GM18868 (cell line): ENCODE data around the gene POLA2.
A peak's percentile ranks its signal among the peaks of the same experiment; 100 is the strongest.
"Not testable (repeated sequence)": the region's sequence is repeated elsewhere in the genome, so short reads cannot be mapped to it uniquely, and the experiment has no call there.

Source experiments
- ATAC-seq: cut with Tn5 transposase; IDR thresholded peaks from one replicate; pipeline ENCODE4 v1.9.1; 2021; ENCODE audit warnings: mild to moderate bottlenecking, moderate library complexity; ENCODE audit not compliant: unreplicated experiment

Gene POLA2, protein sequence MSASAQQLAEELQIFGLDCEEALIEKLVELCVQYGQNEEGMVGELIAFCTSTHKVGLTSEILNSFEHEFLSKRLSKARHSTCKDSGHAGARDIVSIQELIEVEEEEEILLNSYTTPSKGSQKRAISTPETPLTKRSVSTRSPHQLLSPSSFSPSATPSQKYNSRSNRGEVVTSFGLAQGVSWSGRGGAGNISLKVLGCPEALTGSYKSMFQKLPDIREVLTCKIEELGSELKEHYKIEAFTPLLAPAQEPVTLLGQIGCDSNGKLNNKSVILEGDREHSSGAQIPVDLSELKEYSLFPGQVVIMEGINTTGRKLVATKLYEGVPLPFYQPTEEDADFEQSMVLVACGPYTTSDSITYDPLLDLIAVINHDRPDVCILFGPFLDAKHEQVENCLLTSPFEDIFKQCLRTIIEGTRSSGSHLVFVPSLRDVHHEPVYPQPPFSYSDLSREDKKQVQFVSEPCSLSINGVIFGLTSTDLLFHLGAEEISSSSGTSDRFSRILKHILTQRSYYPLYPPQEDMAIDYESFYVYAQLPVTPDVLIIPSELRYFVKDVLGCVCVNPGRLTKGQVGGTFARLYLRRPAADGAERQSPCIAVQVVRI

DNA sequence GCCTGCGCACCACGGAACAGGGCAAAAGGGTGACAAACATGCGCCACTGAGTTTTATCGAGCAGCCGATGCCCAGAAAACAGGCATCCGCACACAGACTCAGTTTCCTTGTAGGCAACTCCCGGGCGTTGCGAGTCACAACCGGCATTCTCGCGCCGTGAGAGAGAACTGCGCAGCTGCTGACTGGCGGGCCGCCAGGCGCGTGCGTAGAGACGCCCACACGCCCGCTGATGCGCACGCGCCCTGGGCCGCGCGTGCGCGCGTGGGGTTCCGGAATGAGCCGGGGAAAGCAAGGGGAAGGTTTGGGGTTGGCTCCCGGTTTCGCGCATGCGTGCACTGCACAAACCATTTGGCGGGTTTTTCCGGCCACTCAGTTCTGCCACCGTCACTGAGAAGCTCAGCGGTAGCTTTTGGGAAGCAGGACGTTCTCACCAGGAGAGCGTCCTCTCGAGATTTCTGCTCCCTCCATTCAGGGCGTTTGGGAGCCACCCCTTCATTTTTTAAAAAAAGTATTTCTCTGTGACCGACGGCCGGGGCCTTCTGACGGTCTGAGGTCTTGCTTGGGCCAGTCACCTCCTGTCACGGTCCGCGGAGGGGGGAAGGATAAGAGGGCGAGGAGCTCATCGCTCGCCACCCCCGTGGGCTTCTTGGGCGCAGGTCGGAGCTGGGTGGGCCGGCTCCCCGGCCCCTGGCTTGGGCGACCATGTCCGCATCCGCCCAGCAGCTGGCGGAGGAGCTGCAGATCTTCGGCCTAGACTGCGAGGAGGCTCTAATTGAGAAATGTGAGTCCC lies at the start of gene POLA2:
TSS of gene POLA2 (plus strand) at position 372 of the 790 bp plus-strand sequence. CDS start at position 703, 331 bp downstream.
- peak; percentile 84 for ATAC-seq

DNA sequence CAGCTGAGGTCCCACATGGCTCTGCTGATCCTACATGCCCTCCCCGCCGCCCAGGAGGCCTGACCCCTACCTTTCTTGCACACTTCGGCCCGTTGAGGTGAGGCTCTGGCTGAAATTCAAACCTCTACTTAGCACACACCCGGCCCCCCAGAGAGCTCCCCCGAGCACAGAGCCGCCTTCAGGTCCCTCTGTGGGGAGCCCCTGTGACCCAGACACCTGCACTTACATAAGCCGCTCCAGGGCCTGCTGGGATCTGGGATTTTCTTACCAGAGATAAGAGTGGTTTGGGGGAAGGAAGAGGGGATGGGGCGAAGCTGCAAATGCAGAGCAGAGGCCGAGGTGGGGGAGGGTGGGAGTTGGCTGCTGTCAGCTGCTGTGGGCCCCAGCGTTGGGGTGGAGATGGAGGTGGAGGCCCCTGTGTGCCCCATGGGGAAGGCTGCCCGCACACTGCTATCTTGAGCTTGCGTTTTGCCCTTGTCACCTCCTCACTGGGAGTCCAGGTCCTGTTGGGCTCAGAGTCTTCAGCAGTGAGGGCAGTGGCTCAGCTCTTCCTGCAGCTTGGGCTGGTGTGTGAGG lies 49.4 kb upstream of the POLA2 start:
- ATAC-seq: no peak

DNA sequence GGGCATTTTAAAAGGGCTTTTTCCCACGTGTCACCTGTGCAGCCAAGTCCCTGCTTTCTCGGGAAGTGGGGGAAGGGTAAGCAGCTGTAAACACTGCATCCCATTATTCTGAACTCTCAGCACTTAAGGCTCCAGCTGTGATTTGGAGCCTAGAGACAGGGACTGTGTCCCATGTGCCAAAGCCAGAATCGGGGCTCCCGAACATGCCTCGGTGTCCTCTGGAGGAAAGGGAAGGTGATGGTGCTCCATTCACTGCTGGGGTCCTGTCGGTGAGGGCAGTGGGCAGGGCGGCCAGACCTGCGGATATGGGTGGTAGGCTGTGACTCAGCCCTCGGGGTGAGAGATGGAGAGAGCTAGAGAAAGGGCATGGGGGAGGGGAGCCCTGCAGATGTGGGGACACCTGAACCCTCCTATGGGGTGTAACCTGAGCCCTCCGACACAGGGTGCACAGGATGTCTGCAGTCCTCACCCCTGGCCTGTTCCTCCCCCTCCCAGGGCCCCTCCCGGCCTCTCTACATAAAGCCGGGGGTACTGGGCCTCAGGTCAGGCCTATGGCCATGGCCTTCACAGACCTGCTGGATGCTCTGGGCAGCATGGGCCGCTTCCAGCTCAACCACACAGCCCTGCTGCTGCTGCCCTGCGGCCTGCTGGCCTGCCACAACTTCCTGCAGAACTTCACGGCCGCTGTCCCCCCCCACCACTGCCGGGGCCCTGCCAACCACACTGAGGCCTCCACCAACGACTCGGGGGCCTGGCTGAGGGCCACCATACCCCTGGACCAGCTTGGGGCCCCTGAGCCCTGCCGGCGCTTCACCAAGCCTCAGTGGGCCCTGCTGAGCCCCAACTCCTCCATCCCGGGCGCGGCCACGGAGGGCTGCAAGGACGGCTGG lies 48.2 kb upstream of the POLA2 start:
- ATAC-seq: no peak

DNA sequence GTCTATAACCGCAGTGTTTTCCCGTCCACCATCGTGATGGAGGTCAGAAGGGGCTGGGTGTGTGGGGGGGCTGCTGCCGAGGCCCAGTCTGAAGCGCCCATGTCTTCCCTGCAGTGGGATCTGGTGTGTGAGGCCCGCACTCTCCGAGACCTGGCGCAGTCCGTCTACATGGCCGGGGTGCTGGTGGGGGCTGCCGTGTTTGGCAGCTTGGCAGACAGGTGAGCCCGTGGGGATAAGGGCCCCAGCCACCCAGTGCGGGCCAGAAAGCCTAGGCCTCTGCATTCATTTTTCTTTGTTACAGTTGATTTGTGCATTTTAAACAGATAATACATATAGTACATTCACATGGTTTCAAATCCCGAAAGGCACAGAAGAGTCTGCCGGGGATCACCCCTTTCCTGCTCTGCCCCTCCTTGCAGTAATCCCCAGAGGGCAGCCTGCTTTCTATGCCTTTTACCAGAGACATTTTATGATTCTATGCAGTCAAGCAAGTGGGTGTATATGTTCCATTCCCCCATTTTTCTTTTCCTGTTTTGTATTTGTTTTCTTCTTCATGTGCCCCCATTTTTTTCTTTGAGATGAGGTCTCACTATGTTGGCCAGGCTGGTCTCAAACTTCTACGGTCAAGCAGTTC lies 47.4 kb upstream of the POLA2 start:
- ATAC-seq: no peak

DNA sequence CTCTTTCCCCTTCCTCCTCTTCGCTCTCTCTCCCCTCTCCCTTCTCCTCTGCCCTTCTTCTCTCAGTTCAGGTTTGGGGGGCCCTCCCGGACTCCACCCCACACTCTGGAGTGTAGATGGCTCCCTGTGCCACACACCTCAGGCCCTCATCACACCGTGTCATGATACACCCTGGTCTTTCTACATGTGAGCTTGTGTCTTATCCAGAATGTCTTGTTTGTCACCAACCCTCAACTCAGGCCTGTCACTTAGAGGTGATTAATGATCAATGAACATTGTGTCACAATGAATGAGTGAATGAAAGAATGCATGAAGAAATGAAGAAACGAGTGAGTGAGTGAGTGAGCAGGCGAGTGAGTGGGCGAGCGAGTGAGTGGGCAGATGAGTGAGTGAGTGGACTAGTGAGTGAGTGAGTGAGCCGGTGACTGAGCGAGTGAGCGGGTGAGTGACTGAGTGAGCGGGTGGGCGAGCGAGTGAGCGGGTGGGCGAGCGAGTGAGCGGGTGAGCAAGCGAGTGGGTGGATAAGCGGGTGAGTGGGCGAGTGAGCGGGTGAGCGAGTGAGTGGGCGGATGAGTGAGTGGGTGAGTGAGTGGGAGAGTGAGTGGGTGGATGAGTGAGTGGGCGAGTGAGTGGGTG lies 46.2 kb upstream of the POLA2 start:
- ATAC-seq: no peak

DNA sequence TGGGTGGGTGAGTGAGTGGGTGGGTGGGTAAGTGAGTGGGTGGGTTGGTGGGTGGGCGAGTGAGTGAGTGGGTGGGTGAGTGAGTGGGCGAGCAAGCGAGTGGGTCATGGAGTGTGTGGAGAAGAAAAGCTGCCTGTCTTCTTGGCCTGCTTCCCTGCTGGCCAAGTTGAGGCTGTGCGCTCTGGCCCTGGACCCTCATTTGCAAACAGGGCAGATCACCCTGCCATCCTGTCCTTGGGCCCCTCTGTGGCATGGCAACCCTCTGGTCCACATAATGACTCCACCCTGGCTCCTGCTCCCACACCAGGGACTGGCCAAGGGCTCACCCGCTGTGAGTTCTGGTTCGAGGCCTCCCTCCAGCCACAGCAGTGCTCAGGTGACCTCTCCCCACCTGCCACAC lies 44.9 kb upstream of the POLA2 start:
- ATAC-seq: no peak

DNA sequence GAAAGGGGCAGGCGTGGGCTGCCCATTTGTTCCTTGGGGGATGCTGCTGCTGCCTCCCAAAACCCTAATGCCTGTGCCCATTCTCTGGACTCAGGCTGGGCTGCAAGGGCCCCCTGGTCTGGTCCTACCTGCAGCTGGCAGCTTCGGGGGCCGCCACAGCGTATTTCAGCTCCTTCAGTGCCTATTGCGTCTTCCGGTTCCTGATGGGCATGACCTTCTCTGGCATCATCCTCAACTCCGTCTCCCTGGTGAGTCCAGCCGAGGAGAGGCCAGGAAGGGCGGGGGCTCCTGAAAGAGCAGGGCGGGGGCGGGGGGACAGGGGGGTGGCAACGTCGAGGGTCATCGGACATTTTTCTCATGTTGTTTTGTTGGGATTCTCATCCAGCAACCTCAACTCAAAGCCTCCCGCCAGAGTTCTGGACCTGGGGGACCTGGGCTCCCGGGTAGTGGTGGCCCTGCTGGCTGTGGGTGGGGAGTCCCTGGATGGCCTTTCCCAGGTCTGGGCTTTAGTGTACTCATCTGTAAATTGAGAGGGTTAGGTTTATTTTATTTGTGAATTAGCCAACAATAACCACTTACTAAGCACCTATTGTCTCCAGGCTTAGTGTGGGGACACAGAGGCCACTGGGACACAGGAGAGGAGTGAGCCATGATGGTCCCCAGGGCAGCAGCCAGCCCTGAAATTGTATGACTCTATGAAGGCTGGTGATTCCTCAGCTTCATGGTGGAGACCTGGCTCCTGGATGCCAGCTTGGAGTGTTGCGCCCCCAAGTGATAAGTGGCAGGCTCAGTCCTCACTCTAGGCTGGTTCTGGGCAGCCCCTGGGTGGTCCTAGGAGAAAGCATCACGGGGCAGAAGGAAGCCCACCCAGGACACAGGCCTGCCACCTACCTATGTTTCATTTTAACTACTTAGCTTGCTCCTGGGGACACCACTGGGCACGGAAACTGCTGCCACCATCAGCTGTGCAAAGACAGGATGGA lies 44.0 kb upstream of the POLA2 start:
- ATAC-seq: no peak

DNA sequence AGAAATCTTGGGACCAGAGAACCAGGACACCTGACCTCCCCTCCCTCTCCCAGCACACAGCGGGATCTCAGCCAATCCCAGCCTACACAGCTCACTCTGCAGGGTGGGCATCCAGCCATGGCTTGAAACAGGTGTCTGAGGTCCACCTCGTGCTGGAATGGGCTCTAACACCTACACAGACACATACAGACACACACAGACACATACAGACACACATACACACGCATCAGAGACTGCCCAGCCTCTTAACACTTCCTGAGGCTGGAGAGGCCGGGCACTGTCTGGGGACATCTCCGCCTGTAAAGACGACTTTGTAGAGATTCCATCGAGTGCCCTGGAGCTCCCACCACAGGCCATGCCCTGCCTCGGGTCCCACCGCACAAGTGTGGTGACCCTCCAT lies 43.3 kb upstream of the POLA2 start:
- ATAC-seq: no peak

DNA sequence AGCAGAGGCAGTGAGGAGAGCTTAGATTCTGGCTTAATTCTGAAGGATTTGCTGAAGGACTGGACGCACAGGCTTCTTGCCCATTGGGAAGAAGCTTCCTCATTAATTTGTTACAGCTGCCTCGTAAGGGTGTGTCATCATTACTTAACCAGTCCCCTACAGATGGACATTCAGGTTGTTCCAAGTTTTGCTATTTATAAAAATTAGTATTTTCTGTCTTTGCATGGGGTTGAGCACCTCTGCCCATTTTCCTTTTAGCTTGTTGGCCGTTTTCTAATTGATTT lies 41.9 kb upstream of the POLA2 start:
- ATAC-seq: no peak

DNA sequence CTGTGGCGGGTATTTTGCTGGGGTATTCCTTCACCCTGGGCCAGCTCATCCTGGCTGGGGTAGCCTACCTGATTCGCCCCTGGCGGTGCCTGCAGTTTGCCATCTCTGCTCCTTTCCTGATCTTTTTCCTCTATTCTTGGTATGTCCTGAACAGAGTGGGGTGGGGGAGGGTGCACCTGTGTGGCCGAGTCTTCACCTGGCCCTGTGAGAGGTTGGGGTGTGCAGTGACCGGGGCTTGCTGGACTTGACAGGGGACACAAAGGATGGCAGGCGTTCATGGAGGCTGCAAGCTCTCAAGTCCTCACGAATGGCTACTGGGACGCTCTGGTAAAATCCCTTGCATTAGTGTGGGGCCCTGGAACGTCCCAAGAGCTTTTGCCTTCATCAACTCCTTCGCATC lies 40.7 kb upstream of the POLA2 start:
- ATAC-seq: no peak

DNA sequence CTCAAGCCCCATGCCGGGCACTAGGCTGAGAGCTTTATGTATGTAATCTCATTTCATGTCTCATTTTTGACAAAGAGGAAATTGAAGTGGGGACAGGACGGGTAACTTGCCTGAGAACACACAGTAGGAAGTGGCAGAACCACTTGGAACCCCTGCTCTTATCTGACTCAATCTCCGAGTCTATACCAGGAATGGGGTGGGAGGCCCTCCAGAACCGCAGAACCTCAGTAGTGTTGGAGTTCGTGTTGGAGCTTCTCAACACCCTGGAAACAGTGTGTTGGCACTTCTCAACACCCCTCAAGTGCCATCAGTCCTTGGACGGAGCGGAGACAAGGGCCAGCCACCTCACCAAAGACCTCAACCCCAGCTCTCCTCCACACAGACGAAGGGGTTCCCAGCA lies 38.8 kb upstream of the POLA2 start:
- no peak for ATAC-seq

DNA sequence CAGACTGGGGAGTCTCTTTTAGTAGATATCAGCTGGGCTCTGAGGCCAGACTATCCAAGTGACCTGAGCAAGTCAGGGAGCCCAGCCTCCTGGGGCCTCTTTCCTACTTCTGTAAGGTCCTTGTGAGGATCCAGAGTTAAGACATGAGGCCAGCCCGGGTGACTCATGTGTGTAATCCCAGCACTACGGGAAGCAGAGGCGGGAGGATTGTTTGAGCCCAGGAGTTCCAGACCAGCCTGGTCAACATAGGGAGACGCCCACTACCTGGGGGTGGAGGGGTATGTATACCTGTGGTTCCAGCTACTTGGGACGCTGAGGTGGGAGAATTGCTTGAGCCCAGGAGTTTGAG lies 36.9 kb upstream of the POLA2 start:
- ATAC-seq: no peak

DNA sequence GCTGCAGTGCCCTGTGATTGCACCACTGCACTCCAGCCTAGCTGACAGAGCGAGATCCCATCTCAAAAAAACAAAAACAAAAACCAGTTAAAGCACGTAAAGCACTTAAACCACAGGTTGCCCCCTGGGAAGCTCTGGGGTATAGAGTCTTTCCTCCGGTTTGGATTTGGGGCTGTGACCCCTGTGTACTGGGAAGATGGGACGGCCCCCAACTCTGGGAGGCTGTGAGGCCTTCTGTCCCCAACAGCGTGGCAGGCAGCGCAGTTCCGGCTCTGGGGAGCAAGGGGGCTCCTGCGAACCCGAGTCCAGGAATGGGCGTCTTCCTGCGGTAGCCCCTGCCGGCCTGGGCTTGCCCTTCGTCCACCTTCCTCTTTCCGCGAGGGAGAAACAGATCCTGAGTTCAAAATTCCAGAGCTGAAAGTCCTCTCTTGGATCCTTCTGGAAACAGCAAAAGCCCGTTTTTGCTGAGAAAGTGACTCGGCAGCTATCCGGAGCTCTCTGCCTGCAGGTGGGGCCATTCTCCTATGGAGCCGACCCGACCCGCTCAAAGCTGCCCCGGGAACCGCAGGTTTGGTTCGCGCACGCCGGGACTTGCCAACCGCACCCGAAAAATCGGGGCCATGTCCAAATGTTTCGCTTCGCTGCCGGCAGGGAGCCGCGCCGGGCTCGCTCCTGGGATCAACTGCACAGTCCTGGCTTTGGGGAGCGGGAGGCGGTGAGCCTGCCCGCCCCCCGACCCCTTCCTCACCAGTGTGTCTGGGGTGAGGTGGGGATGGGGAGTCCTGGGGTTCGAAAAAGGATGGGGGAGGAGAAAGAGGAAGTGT lies 36.3 kb upstream of the POLA2 start:
- no peak for ATAC-seq

DNA sequence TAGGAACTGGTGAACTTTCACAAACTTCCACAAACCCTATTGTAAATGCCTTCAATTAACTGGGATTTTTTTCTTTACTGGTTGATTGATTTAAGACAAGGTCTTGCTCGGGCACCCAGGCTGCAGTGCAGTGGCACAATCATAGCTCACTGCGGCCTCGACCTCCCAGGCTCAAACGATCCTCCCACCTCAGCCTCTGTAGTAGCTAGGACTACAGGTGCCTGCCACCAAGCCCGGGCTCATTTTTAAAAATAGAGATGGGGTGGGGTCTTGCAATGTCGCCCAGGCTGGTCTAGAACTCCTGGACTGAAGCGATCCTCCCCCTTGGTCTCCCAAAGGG lies 35.7 kb upstream of the POLA2 start:
- ATAC-seq: no peak

DNA sequence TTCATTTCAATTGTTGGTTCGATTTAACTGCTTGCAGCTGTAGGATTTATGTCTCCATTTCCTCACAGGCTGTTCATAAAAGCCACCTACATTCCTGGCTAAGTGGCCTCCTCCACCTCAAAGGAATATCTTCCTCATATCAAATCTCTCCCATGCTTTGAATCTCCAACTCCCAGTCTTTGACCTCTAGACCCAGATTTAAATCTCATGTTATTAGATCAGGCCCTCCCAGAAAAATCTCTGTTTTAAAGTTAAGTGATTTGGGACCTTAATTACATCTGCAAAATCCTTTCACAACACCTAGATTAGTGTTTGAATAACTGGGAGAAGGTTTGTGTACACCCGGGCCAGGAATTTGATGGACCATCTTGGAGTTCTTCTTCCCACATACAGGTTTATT lies 33.9 kb upstream of the POLA2 start:
- no peak for ATAC-seq

DNA sequence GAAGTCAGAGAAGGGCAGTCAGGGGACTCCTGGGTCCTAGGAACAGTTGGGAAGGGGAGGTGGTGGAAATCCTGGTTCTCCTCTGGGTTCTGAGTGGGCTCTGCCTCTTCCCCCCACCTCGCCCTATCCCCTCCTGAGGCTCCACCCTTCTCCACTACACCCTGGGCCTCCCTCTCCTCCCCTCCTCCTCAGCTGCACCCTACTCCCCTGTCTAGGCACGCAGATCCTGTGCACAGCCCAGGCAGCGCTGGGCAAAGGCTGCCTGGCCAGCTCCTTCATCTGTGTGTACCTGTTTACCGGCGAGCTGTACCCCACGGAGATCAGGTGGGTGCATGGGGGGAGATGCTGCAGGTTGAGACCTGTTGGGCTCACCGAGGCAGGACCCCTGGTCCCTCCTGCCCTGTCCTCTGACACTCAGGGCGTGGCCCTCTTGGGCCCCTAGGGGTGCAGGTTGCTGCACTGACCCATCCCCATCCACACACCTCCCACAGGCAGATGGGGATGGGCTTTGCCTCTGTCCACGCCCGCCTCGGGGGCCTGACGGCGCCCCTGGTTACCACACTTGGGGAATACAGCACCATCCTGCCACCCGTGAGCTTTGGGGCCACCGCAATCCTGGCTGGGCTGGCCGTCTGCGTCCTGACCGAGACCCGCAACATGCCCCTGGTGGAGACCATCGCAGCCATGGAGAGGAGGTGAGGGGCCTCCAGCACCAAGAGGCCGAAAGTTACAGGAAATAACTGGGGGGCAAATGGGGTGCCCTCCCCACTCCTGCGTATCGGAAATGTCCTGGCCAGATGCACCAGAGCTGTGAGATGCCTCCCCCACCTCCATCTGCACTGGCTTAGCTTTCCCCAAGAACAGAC lies 25.3 kb upstream of the POLA2 start:
- no peak for ATAC-seq

DNA sequence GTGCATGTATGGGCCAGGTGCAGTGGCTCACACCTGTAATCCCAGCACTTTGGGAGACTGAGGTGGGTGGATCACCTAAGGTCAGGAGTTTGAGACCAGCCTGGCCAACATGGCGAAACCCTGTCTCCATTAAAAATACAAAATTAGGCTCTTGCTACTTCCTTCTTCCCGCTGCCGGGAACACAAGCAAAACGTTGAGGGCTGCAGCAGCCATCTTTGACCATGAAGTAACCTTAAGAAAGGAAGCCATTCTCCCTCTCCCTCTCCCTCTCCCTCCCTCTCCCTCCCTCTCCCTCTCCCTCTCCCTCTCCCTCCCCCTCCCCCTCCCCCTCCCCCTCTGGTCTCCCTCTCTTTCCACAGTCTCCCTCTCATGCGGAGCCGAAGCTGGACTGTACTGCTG lies 23.5 kb upstream of the POLA2 start:
- not testable (repeated sequence) for ATAC-seq
